CD4-positive, alpha-beta T cell (primary cell): Measurements from ENCODE around the gene NECTIN4. TPM values are rescaled to one million over a fixed set of nuclear protein-coding genes. Genes with fewer than 3 reads are reported as not detected.

Experiments used
- ATAC-seq: fragments of 200-7000 bp; cut with Tn5 transposase; one replicate; pipeline ENCODE4 v1.10.0; 2022; ENCODE audit warnings: mild to moderate bottlenecking; ENCODE audit not compliant: poor library complexity
- CTCF ChIA-PET: fragments of 350-600 bp; sonication (Branson Sonifier 250); formaldehyde crosslinking; loops from one replicate; lab custom pipeline; 2021; ENCODE audit warnings: antibody characterized with exemption, inconsistent platforms; lab: Charles Lee
- POLR2A ChIA-PET: fragments of 350-600 bp; sonication (Branson Sonifier 250); formaldehyde crosslinking; loops from one replicate; lab custom pipeline; 2021; ENCODE audit warnings: antibody characterized with exemption, inconsistent platforms; lab: Charles Lee
- DNase-seq, 14 experiments: peaks; one replicate each; pipeline ENCODE4 v3.0.0-alpha.2; 2013 to 2020; ENCODE audit warnings: mixed read lengths in 2 of 14
- H3K27ac ChIP-seq, 2 donors: one replicate each; pipeline versions ENCODE4 v1.5.1 to v1.7.0; 2013; ENCODE audit warnings: low read length in 2 of 2, low read depth in 1 of 2, mild to moderate bottlenecking in 1 of 2
- H3K27me3 ChIP-seq, 2 experiments: 1 replicate in 1 of 2; 2 replicates in 1 of 2; pipeline versions ENCODE4 v1.6.1 to v1.7.0; 2013; ENCODE audit warnings: low read length in 2 of 2, control low read depth in 1 of 2, mild to moderate bottlenecking in 1 of 2, moderate library complexity in 1 of 2; ENCODE audit not compliant: insufficient read depth in 2 of 2, control insufficient read depth in 1 of 2
- H3K36me3 ChIP-seq: one replicate; pipeline ENCODE4 v1.6.1; 2013; ENCODE audit warnings: low read length, control low read depth; ENCODE audit not compliant: insufficient read depth
- H3K4me1 ChIP-seq: one replicate; pipeline ENCODE4 v1.6.1; 2013; ENCODE audit warnings: low read length, control low read depth; ENCODE audit not compliant: insufficient read depth
- H3K4me3 ChIP-seq: one replicate; pipeline ENCODE4 v1.5.1; 2013; ENCODE audit warnings: mild to moderate bottlenecking, low read length, moderate library complexity
- H3K9me3 ChIP-seq, 2 experiments: 1 replicate in 1 of 2; 2 replicates in 1 of 2; pipeline versions ENCODE4 v1.6.1 to v1.7.0; 2013; ENCODE audit warnings: low read length in 2 of 2, mild to moderate bottlenecking in 2 of 2, control low read depth in 1 of 2, moderate library complexity in 1 of 2; ENCODE audit not compliant: control insufficient read depth in 1 of 2, insufficient read depth in 1 of 2
- H3K27ac Mint-ChIP-seq: one replicate; pipeline ENCODE4 v1.8.0; 2020; ENCODE audit warnings: mixed read lengths
- H3K27me3 Mint-ChIP-seq: one replicate; pipeline ENCODE4 v1.8.0; 2021; ENCODE audit warnings: mixed read lengths
- H3K36me3 Mint-ChIP-seq: one replicate; pipeline ENCODE4 v1.8.0; 2021; ENCODE audit warnings: low read depth, mixed read lengths
- H3K4me1 Mint-ChIP-seq: one replicate; pipeline ENCODE4 v1.8.0; 2021; ENCODE audit warnings: low read depth, mixed read lengths
- H3K4me3 Mint-ChIP-seq: one replicate; pipeline ENCODE4 v1.8.0; 2020; ENCODE audit warnings: mild to moderate bottlenecking, mixed read lengths
- H3K9me3 Mint-ChIP-seq: one replicate; pipeline ENCODE4 v1.8.0; 2020; ENCODE audit warnings: mixed read lengths
- intact Hi-C, 2 experiments: fragments of 100-400 bp; cut with DNase I in 1 of 2; cut with micrococcal nuclease in 1 of 2; formaldehyde crosslinking; loops; one replicate each; pipeline versions ENCODE4 v1.15.1 to v1.9.0; 2023 to 2025; cut with DNase I, micrococcal nuclease
- total RNA-seq, 174 experiments: library from RNA in 2 of 174; stranded (reverse) in 2 of 174; gene quantifications; one replicate each; pipeline ENCODE4 v1.2.3 and lab custom pipeline; 2021 to 2026
- TF ChIP-seq, protein P1 (sequence below): fragments of 200-600 bp; IDR thresholded peaks from one replicate; pipeline ENCODE4 v1.8.0; 2022; ENCODE audit warnings: antibody characterized with exemption, mild to moderate bottlenecking

Gene NECTIN4
- total RNA-seq, 2 experiments from 2014 or later = 0.22 TPM

DNA sequence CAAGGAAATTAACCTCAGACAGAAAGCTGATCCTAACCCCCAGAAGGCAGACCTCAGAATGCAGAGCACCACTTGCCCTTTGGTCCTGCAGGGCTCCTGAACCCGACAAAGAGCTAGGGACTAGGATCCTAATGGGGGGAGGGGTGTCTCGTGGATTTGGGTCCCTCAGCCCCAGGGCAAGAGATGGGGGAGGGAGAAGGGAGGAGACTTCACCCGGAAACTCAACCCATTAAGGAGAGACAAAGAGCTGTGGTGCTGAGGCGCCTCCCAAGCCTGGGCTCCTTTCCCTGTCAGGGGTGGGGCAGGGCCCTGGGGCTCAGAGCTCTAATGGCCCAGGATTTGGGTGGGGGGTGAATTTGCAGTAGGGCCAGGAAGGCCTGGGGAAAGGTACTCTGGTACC lies 2.9 kb downstream of the NECTIN4 start:
- ChIA-PET CTCF (no interaction called here), POLR2A (interaction anchor here (0.5 kb wide), 1 partner anchor 26 kb away, joined by 3 read pairs; no protein-coding TSS in a partner anchor)
- H3K27ac ChIP-seq = no peak overlapping the region
- H3K4me1 Mint-ChIP-seq = peaks cover 9% of the 10 kb centered on the region
- ATAC-seq (no peak), DNase-seq (no peak)
- TF ChIP-seq, protein P1, sequence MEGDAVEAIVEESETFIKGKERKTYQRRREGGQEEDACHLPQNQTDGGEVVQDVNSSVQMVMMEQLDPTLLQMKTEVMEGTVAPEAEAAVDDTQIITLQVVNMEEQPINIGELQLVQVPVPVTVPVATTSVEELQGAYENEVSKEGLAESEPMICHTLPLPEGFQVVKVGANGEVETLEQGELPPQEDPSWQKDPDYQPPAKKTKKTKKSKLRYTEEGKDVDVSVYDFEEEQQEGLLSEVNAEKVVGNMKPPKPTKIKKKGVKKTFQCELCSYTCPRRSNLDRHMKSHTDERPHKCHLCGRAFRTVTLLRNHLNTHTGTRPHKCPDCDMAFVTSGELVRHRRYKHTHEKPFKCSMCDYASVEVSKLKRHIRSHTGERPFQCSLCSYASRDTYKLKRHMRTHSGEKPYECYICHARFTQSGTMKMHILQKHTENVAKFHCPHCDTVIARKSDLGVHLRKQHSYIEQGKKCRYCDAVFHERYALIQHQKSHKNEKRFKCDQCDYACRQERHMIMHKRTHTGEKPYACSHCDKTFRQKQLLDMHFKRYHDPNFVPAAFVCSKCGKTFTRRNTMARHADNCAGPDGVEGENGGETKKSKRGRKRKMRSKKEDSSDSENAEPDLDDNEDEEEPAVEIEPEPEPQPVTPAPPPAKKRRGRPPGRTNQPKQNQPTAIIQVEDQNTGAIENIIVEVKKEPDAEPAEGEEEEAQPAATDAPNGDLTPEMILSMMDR = no peak
- no peaks in the 10 kb centered on the region for H3K36me3 ChIP-seq
- no peak overlapping the region for H3K27ac Mint-ChIP-seq
- H3K4me1 ChIP-seq = no peaks in the 10 kb centered on the region
- H3K27me3 Mint-ChIP-seq = no peaks in the 10 kb centered on the region
- no peak overlapping the region for H3K4me3 ChIP-seq
- H3K9me3 Mint-ChIP-seq = no peaks in the 10 kb centered on the region
- no peaks in the 10 kb centered on the region for H3K36me3 Mint-ChIP-seq
- H3K27me3 ChIP-seq = no peaks in the 10 kb centered on the region
- H3K9me3 ChIP-seq = no peaks in the 10 kb centered on the region
- H3K4me3 Mint-ChIP-seq = no peak overlapping the region
- intact Hi-C loops = no loop called here

DNA sequence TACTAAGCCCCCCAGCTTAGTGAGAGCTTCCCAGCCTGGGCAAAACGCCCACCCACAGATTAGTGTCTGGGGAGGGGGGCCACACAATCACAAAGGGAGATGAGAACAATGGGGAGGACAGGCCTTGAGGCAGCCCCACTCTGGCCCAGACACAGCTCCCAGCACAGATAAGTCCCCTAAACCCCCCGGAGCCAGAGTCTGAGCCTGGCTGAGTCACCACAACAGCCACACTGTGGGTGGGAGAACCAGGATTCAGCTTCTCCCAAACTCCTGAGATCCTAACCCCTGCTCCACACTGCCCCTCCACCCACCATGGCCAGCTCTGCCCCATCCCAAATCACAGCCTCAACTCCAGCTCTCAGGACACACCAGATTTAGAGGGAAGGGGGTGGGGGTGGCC lies 4.2 kb downstream of the NECTIN4 start:
- no peak overlapping the region for H3K4me3 ChIP-seq
- no peak overlapping the region for H3K27ac ChIP-seq
- TF ChIP-seq, protein P1 = no peak
- DNase-seq (no peak), ATAC-seq (no peak)
- H3K9me3 Mint-ChIP-seq = no peaks in the 10 kb centered on the region
- no peak overlapping the region for H3K4me3 Mint-ChIP-seq
- no peaks in the 10 kb centered on the region for H3K9me3 ChIP-seq
- no peaks in the 10 kb centered on the region for H3K36me3 ChIP-seq
- intact Hi-C loops = no loop called here
- H3K36me3 Mint-ChIP-seq = no peaks in the 10 kb centered on the region
- H3K4me1 ChIP-seq = no peaks in the 10 kb centered on the region
- ChIA-PET POLR2A (interaction anchor here (1.4 kb wide), 1 partner anchor 12 kb away, joined by 3 read pairs; no protein-coding TSS in a partner anchor), CTCF (interaction anchor here (1.0 kb wide), 1 partner anchor 95 kb away, joined by 3 read pairs; no protein-coding TSS in a partner anchor)
- H3K27me3 Mint-ChIP-seq = no peaks in the 10 kb centered on the region
- no peak overlapping the region for H3K27ac Mint-ChIP-seq
- peaks cover under 1% of the 10 kb centered on the region for H3K4me1 Mint-ChIP-seq
- H3K27me3 ChIP-seq = no peaks in the 10 kb centered on the region

DNA sequence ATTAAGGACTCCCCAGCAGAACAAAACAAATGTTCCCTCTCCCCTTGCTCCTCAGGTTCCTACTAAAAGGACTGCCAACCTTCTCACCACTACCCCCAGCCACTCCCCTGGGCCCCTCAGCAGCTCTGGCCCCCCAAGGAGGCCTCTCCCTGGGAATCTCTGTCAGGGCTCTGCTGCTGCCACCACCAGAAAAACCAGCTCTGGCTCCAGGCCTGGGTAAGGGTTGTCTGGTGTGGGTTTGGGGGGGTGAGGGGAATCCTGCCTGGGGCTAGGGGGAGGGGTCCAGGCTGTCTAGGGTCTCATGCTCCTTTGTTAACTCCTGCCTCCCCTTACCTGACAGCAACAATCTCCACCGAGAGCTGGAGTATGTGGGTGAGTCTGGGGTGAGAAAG lies 4.8 kb downstream of the NECTIN4 start:
- Mint-ChIP-seq H3K36me3 (no peaks in the 10 kb centered on the region), H3K9me3 (no peaks in the 10 kb centered on the region), H3K4me3 (no peak overlapping the region), H3K27ac (no peak overlapping the region), H3K27me3 (no peaks in the 10 kb centered on the region), H3K4me1 (no peaks in the 10 kb centered on the region)
- intact Hi-C loops = no loop called here
- Histone ChIP-seq H3K36me3 (no peaks in the 10 kb centered on the region), H3K4me1 (no peaks in the 10 kb centered on the region), H3K27ac (no peak overlapping the region), H3K4me3 (no peak overlapping the region), H3K27me3 (no peaks in the 10 kb centered on the region), H3K9me3 (no peaks in the 10 kb centered on the region)
- CTCF ChIA-PET = interaction anchor here (0.7 to 1.1 kb wide), 2 partner anchors 13 to 200 kb away, joined by 3 to 6 read pairs; partner anchors contain the start of gene ITLN1
- POLR2A ChIA-PET = interaction anchor here (1.4 kb wide), 1 partner anchor 12 kb away, joined by 3 read pairs; no protein-coding TSS in a partner anchor
- ATAC-seq (no peak), DNase-seq (no peak)
- TF ChIP-seq, protein P1 = no peak
